Measurements from ENCODE around the gene ELFN1.
"Not testable (repeated sequence)": the region's sequence is repeated elsewhere in the genome, so short reads cannot be mapped to it uniquely, and the experiment has no call there.

Gene ELFN1

GRCh38 chr7:1713502-1714484, 43.7 kb downstream of the ELFN1 start:
- DNase-seq: no peak

- no peak for DNase-seq
Measured at GRCh38 chr7:1714583-1715330, 44.7 kb downstream of the ELFN1 start.

- DNase-seq: no peak
Measured at GRCh38 chr7:1715331-1715625, 45.2 kb downstream of the ELFN1 start.

GRCh38 chr7:1715671-1716074, 45.6 kb downstream of the ELFN1 start:
- DNase-seq: no peak

- DNase-seq: no peak
Measured at GRCh38 chr7:1716263-1717094, 46.4 kb downstream of the ELFN1 start.

- no peak for DNase-seq
Measured at GRCh38 chr7:1717095-1717483, 47.0 kb downstream of the ELFN1 start.

GRCh38 chr7:1717903-1718676, 48.0 kb downstream of the ELFN1 start:
- no peak for DNase-seq

GRCh38 chr7:1718850-1719249, 48.8 kb downstream of the ELFN1 start:
- DNase-seq: not testable (repeated sequence)

- not testable (repeated sequence) for DNase-seq
Measured at GRCh38 chr7:1719256-1719655, 49.2 kb downstream of the ELFN1 start.

GRCh38 chr7:1719913-1720312, 49.8 kb downstream of the ELFN1 start:
- no peak for DNase-seq

- DNase-seq: no peak
Measured at GRCh38 chr7:1720326-1720725, 50.2 kb downstream of the ELFN1 start.

GRCh38 chr7:1721047-1721690, 51.1 kb downstream of the ELFN1 start:
- DNase-seq: no peak

GRCh38 chr7:1723254-1723653, 53.2 kb downstream of the ELFN1 start:
- no peak for DNase-seq

GRCh38 chr7:1724118-1724910, 54.2 kb downstream of the ELFN1 start:
- DNase-seq: no peak

GRCh38 chr7:1725199-1725690, 55.2 kb downstream of the ELFN1 start:
- no peak for DNase-seq

GRCh38 chr7:1725766-1726630, 55.9 kb downstream of the ELFN1 start:
- no peak for DNase-seq

GRCh38 chr7:1727079-1727478, 57.0 kb downstream of the ELFN1 start:
- DNase-seq: no peak

GRCh38 chr7:1727812-1728570, 57.9 kb downstream of the ELFN1 start:
- no peak for DNase-seq

GRCh38 chr7:1729183-1729582, 59.1 kb downstream of the ELFN1 start:
- no peak for DNase-seq
